H9 (cell line): ENCODE data around the gene STX8. TPM values are rescaled to one million over a fixed set of nuclear protein-coding genes. Genes with fewer than 3 reads are reported as not detected.

Experiments
- DNase-seq: peaks from one replicate; pipeline ENCODE4 v3.0.0-alpha.2; 2017
- H2AFZ ChIP-seq: one replicate; pipeline ENCODE4 v1.6.1; 2013; ENCODE audit warnings: mild to moderate bottlenecking, low read length, control low read depth, moderate library complexity
- H2AK5ac ChIP-seq: 2 replicates; pipeline ENCODE4 v1.6.1; 2013; ENCODE audit warnings: low read length, control low read depth, mixed read lengths; ENCODE audit not compliant: insufficient read length
- H2BK120ac ChIP-seq: one replicate; pipeline ENCODE4 v1.6.1; 2013; ENCODE audit warnings: low read depth, mild to moderate bottlenecking, low read length, control low read depth, inconsistent platforms; ENCODE audit not compliant: poor library complexity, severe bottlenecking
- H2BK12ac ChIP-seq: 2 replicates; pipeline ENCODE4 v1.6.1; 2013; ENCODE audit warnings: low read length, control low read depth, mixed read lengths, low read depth; ENCODE audit not compliant: insufficient read length
- H2BK15ac ChIP-seq: 2 replicates; pipeline ENCODE4 v1.6.1; 2013; ENCODE audit warnings: low read depth, low read length, control low read depth
- H2BK20ac ChIP-seq: one replicate; pipeline ENCODE4 v1.6.1; 2013; ENCODE audit warnings: low read depth, mild to moderate bottlenecking, low read length, control low read depth, inconsistent platforms; ENCODE audit not compliant: poor library complexity, severe bottlenecking
- H2BK5ac ChIP-seq: 2 replicates; pipeline ENCODE4 v1.6.1; 2013; ENCODE audit warnings: low read length, control low read depth, mixed read lengths; ENCODE audit not compliant: insufficient read length
- H3K14ac ChIP-seq: 2 replicates; pipeline ENCODE4 v1.6.1; 2013; ENCODE audit warnings: low read length, control low read depth; ENCODE audit not compliant: insufficient read depth
- H3K18ac ChIP-seq: 2 replicates; pipeline ENCODE4 v1.6.1; 2013; ENCODE audit warnings: low read depth, mild to moderate bottlenecking, mixed read lengths, low read length, control low read depth; ENCODE audit not compliant: insufficient read length
- H3K23ac ChIP-seq: 2 replicates; pipeline ENCODE4 v1.6.1; 2013; ENCODE audit warnings: low read length, control low read depth, mixed read lengths, low read depth; ENCODE audit not compliant: insufficient read length
- H3K23me2 ChIP-seq: 2 replicates; pipeline ENCODE4 v1.6.1; 2013; ENCODE audit warnings: low read depth, mild to moderate bottlenecking, mixed read lengths, low read length, control low read depth; ENCODE audit not compliant: insufficient read length, poor library complexity, severe bottlenecking
- H3K27ac ChIP-seq: 2 replicates; pipeline ENCODE4 v1.5.1; 2013; ENCODE audit warnings: low read length, control low read depth, mixed read lengths, low read depth; ENCODE audit not compliant: insufficient read length
- H3K27me3 ChIP-seq: 2 replicates; pipeline ENCODE4 v1.6.1; 2013; ENCODE audit warnings: low read length, control low read depth, inconsistent platforms; ENCODE audit not compliant: insufficient read depth
- H3K4ac ChIP-seq: 2 replicates; pipeline ENCODE4 v1.6.1; 2013; ENCODE audit warnings: low read depth, mild to moderate bottlenecking, control low read depth, inconsistent platforms, low read length, moderate library complexity
- H3K4me1 ChIP-seq: 2 replicates; pipeline ENCODE4 v1.6.1; 2013; ENCODE audit warnings: low read length, control low read depth, inconsistent platforms; ENCODE audit not compliant: insufficient read depth
- H3K4me2 ChIP-seq: 2 replicates; pipeline ENCODE4 v1.6.1; 2013; ENCODE audit warnings: low read length, control low read depth, mixed read lengths; ENCODE audit not compliant: insufficient read length, insufficient read depth
- H3K56ac ChIP-seq: 2 replicates; pipeline ENCODE4 v1.6.1; 2013; ENCODE audit warnings: low read depth, mild to moderate bottlenecking, mixed read lengths, low read length, control low read depth; ENCODE audit not compliant: insufficient read length
- H3K79me1 ChIP-seq: 2 replicates; pipeline ENCODE4 v1.6.1; 2013; ENCODE audit warnings: low read depth, mild to moderate bottlenecking, moderate library complexity, low read length, control low read depth, inconsistent platforms; ENCODE audit not compliant: insufficient read depth, poor library complexity, severe bottlenecking
- H3K79me2 ChIP-seq: 2 replicates; pipeline ENCODE4 v1.6.1; 2013; ENCODE audit warnings: low read length, control low read depth, inconsistent platforms; ENCODE audit not compliant: insufficient read depth
- H3K9ac ChIP-seq: 2 replicates; pipeline ENCODE4 v1.6.1; 2013; ENCODE audit warnings: low read length, control low read depth, mixed read lengths; ENCODE audit not compliant: insufficient read length; ENCODE audit errors: extremely low read depth
- H3K9me3 ChIP-seq: one replicate; pipeline ENCODE4 v1.6.1; 2013; ENCODE audit warnings: low read depth, low read length, inconsistent platforms; ENCODE audit not compliant: control insufficient read depth
- H3T11ph ChIP-seq: one replicate; pipeline ENCODE4 v1.6.1; 2013; ENCODE audit warnings: mild to moderate bottlenecking, low read length, control low read depth, inconsistent platforms
- H4K20me1 ChIP-seq: one replicate; pipeline ENCODE4 v1.6.1; 2013; ENCODE audit not compliant: control insufficient read depth, insufficient read length, insufficient read depth
- H4K5ac ChIP-seq: 2 replicates; pipeline ENCODE4 v1.6.1; 2013; ENCODE audit warnings: low read depth, mild to moderate bottlenecking, mixed read lengths, low read length, control low read depth; ENCODE audit not compliant: insufficient read length
- H4K8ac ChIP-seq: replicated peaks from 2 replicates; pipeline ENCODE4 v1.6.1; 2013; ENCODE audit warnings: low read length, control low read depth, mixed read lengths, low read depth; ENCODE audit not compliant: insufficient read length
- H4K91ac ChIP-seq: 2 replicates; pipeline ENCODE4 v1.6.1; 2013; ENCODE audit warnings: low read depth, mild to moderate bottlenecking, moderate library complexity, mixed read lengths, low read length, control low read depth; ENCODE audit not compliant: insufficient read length
- H3K27ac Mint-ChIP-seq, 3 experiments: 2 replicates in 2 of 3; 3 replicates in 1 of 3; pipeline ENCODE4 v1.8.0; 2020 to 2021; ENCODE audit warnings: mixed read lengths in 3 of 3, mild to moderate bottlenecking in 1 of 3, moderate library complexity in 1 of 3
- H3K27me3 Mint-ChIP-seq: 2 replicates; pipeline ENCODE4 v1.8.0; 2021; ENCODE audit warnings: low read depth, mild to moderate bottlenecking, moderate library complexity, mixed read lengths
- H3K36me3 Mint-ChIP-seq, 3 experiments: 2 replicates in 2 of 3; 3 replicates in 1 of 3; pipeline ENCODE4 v1.8.0; 2020 to 2021; ENCODE audit warnings: low read depth in 3 of 3, mixed read lengths in 3 of 3; ENCODE audit not compliant: insufficient read depth in 1 of 3
- H3K4me1 Mint-ChIP-seq, 2 experiments: 2 replicates each; pipeline ENCODE4 v1.8.0; 2020; ENCODE audit warnings: mixed read lengths in 2 of 2
- H3K4me3 Mint-ChIP-seq, 2 experiments: 2 replicates in 1 of 2; 3 replicates in 1 of 2; pipeline ENCODE4 v1.8.0; 2020 to 2021; ENCODE audit warnings: mild to moderate bottlenecking in 2 of 2, mixed read lengths in 2 of 2, moderate library complexity in 1 of 2
- H3K9me3 Mint-ChIP-seq, 2 experiments: 2 replicates in 1 of 2; 3 replicates in 1 of 2; pipeline ENCODE4 v1.8.0; 2020; ENCODE audit warnings: mild to moderate bottlenecking in 2 of 2, mixed read lengths in 2 of 2, moderate library complexity in 1 of 2
- WGBS: extraction: QIAGEN DNeasy Blood & Tissue Kit; methylation state at CpG from one replicate; pipeline ENCODE4 v1.1.7; 2013; ENCODE audit warnings: missing lambda C conversion rate, low lambda C conversion rate, mixed read lengths; ENCODE audit not compliant: insufficient read length; ENCODE audit errors: extremely low coverage; 5-methylcytosine and 5-hydroxymethylcytosine counted together
- total RNA-seq: library from RNA; stranded (reverse); gene quantifications from 2 replicates; pipeline ENCODE4 v1.2.1, GENCODE V29; 2021
- TF ChIP-seq, protein P1 (sequence below): fragments of 200-600 bp; sonication (generic); conservative IDR thresholded peaks from 3 replicates; pipeline ENCODE4 v1.8.0; 2021; ENCODE audit warnings: antibody characterized with exemption, mild to moderate bottlenecking

Gene STX8
- total RNA-seq, 1 experiment from 2014 or later, result 55.1 TPM

DNA sequence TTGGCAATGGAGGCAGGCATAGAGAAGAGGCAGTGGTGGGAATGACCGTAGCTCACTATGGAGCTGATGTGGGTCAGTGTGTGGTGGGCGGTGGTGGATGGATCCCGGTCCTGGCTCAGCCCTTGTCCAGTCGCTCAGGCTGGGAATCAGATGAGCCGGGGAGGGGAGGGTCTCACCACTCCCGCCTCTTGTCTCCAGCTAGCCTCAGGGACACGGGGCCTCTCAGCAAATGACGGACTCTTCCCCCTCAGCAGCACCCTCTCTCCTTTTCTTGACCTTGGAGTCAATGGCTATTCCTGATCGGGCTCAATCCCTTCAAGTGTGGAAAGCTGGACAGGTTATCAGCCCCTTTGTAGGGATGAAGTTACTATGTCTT lies 345.8 kb downstream of the STX8 start:
- Histone ChIP-seq H4K8ac (no peak overlapping the region), H3K18ac (no peak overlapping the region), H3K56ac (no peak overlapping the region), H2BK5ac (no peak overlapping the region), H3K27ac (no peak overlapping the region), H3K9ac (no peak overlapping the region), H3K4ac (no peak overlapping the region), H2BK120ac (no peak overlapping the region), H3T11ph (no peak overlapping the region), H3K4me1 (no peaks in the 10 kb centered on the region; the same call in 1 of the 2 replicates), H3K14ac (no peak overlapping the region; the same call in 1 of the 2 replicates), H4K91ac (no peak overlapping the region), H3K79me1 (no peaks in the 10 kb centered on the region), H2AFZ (no peak overlapping the region), H3K9me3 (no peaks in the 10 kb centered on the region), H3K79me2 (no peaks in the 10 kb centered on the region), H2BK12ac (no peak overlapping the region), H3K27me3 (no peaks in the 10 kb centered on the region), H3K23me2 (no peaks in the 10 kb centered on the region), H3K4me2 (no peak overlapping the region), H3K23ac (no peak overlapping the region), H2BK15ac (no peak overlapping the region), H4K20me1 (peaks cover 6% of the 10 kb centered on the region), H4K5ac (no peak overlapping the region), H2BK20ac (no peak overlapping the region), H2AK5ac (no peak overlapping the region)
- WGBS, result no CpG with 5 or more reads among the region's 9 CpGs
- Mint-ChIP-seq H3K4me3 (no peak overlapping the region), H3K9me3 (no peaks in the 10 kb centered on the region), H3K27ac (no peak overlapping the region), H3K4me1 (peaks cover under 1% of the 10 kb centered on the region in 2 experiments; a peak in 2 of 4 replicates), H3K27me3 (no peaks in the 10 kb centered on the region; the same call in 1 of the 2 replicates), H3K36me3 (no peaks in the 10 kb centered on the region)
- DNase-seq, result no peak
- TF ChIP-seq, protein P1, sequence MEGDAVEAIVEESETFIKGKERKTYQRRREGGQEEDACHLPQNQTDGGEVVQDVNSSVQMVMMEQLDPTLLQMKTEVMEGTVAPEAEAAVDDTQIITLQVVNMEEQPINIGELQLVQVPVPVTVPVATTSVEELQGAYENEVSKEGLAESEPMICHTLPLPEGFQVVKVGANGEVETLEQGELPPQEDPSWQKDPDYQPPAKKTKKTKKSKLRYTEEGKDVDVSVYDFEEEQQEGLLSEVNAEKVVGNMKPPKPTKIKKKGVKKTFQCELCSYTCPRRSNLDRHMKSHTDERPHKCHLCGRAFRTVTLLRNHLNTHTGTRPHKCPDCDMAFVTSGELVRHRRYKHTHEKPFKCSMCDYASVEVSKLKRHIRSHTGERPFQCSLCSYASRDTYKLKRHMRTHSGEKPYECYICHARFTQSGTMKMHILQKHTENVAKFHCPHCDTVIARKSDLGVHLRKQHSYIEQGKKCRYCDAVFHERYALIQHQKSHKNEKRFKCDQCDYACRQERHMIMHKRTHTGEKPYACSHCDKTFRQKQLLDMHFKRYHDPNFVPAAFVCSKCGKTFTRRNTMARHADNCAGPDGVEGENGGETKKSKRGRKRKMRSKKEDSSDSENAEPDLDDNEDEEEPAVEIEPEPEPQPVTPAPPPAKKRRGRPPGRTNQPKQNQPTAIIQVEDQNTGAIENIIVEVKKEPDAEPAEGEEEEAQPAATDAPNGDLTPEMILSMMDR, result no peak
